Ectodermal cell (in vitro differentiated cells): ENCODE results near the gene VASN.
"Not testable (repeated sequence)": the region's sequence is repeated elsewhere in the genome, so short reads cannot be mapped to it uniquely, and the experiment has no call there.

Source experiments
- H3K27ac ChIP-seq: 2 replicates; pipeline ENCODE4 v1.7.0; 2013; ENCODE audit warnings: mild to moderate bottlenecking, low read depth, low read length; ENCODE audit not compliant: insufficient read depth, poor library complexity, severe bottlenecking
- H3K27me3 ChIP-seq: 2 replicates; pipeline ENCODE4 v1.7.0; 2013; ENCODE audit warnings: mild to moderate bottlenecking, low read length; ENCODE audit not compliant: insufficient read depth, control insufficient read depth, poor library complexity, severe bottlenecking
- H3K36me3 ChIP-seq: one replicate; pipeline ENCODE4 v1.7.0; 2013; ENCODE audit warnings: low read length; ENCODE audit not compliant: control insufficient read depth, insufficient read depth
- H3K4me1 ChIP-seq: one replicate; pipeline ENCODE4 v1.7.0; 2013; ENCODE audit warnings: low read length; ENCODE audit not compliant: control insufficient read depth, insufficient read depth
- H3K4me3 ChIP-seq: 2 replicates; pipeline ENCODE4 v1.7.0; 2013; ENCODE audit warnings: low read depth, low read length, control low read depth; ENCODE audit not compliant: insufficient read depth
- H3K9me3 ChIP-seq: 2 replicates; pipeline ENCODE4 v1.7.0; 2013; ENCODE audit warnings: mild to moderate bottlenecking, low read length, moderate library complexity; ENCODE audit not compliant: control insufficient read depth
- WGBS, 2 experiments: methylation state at CpG; one replicate each; pipeline ENCODE4 v1.1.7; 2013; ENCODE audit warnings: missing lambda C conversion rate in 2 of 2; 5-methylcytosine and 5-hydroxymethylcytosine counted together

Gene VASN

DNA sequence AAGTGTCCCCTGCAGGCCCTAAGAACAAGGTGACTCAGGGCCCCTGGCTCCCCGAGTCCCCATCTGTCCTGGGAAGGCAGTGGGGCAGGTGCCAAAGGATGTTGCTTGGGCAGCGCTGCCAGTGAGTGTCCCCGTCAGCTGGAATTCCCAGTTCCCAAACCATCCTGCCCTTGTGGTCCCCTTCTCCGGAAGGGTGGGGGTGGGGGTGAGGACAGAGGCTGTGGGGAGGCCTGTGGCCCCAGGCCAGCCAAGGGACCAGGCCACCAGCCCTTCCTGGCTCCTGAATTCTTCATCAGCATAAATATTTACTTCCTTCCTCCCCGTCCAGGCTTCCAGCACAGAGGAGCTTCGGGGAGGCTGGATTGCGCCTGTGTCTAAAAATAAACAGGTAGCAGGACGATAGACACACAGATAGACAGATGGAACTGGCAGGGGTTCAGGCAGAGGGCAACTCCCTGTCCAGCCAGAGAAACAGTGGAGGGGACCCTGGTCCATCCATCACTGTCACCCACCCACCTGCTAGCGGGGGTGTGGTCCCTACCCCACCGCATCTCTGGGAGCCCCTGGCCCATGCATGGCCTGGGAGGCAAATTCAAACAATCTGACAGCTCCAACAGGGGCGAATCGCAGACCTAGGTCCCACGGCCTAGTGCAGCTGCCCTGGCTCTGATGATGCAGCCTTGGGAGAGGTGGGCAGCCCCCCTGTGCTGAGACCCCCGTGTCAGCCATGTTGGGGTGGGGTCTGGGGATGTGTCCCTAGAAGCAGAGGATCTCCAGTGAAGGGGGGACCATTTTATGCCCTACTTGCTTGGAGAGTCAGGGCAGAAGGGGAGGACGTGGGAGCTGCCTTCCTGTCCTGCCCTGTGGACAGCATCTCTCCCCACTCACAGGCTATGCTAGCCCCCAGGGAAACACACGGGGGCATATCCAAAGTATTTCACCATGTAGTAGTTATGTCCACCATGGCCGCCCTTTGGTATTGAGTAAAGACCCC, 42.6 kb upstream of the VASN start:
- WGBS, 2 experiments = 90 to 91% methylated on average over 17 of the region's 17 CpGs
- Histone ChIP-seq H3K27ac (no peak overlapping the region), H3K4me1 (peaks cover 13% of the 10 kb centered on the region), H3K27me3 (no peaks in the 10 kb centered on the region), H3K9me3 (no peaks in the 10 kb centered on the region), H3K36me3 (no peaks in the 10 kb centered on the region), H3K4me3 (no peak overlapping the region)

DNA sequence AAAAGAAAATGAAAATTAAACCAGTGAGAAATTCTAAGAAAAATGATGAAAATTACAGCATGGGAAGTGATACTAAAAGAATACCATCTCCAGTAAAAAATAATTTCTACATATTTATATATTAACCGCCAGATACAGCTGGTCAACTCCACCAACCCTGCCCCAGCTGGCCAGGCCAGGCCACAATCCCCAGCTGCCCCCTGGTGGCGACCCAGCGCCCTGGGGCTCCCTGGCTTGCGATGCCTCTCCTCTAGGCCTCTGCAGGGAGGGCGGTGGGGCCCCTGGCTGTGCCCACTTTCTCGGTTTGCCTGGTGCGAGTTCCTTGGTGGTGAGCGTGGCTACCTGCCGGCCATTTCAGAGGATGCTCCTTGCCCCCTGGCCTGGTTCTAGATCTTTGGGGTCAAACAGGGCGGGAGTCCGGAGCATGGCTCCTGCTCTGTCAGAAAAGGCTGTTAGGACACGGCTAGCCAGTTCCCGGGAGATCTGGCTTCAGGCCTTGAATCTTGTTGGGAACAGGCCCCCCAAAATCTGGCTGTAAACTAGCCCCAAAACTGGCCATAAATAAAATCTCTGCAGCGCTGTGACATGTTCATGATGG, 41.3 kb upstream of the VASN start:
- Histone ChIP-seq H3K27ac (no peak overlapping the region), H3K4me3 (no peak overlapping the region), H3K4me1 (peaks cover 13% of the 10 kb centered on the region), H3K36me3 (peaks cover 7% of the 10 kb centered on the region), H3K9me3 (no peaks in the 10 kb centered on the region), H3K27me3 (no peaks in the 10 kb centered on the region)
- 69 to 70% methylated on average over 14 of the region's 14 CpGs for WGBS, 2 experiments

DNA sequence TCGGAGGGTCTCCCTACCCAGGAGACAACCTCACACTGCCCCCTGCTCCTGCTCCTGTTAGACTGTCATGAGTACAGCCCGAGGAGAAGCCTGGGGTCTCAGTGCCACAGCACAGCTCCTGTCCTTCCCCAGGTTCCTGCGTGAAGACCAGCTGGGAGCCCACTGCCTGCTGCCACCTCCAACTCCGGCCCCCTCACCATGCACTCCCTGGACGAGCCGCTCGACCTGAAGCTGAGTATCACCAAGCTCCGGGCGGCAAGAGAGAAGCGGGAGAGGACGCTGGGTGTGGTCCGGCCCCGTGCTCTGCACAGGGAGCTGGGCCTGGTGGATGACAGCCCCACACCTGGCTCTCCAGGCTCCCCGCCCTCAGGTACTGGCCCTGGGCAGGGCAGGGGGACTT, 39.6 kb upstream of the VASN start:
- Histone ChIP-seq H3K4me3 (no peak overlapping the region), H3K27me3 (no peaks in the 10 kb centered on the region), H3K36me3 (peaks cover 7% of the 10 kb centered on the region), H3K4me1 (peaks cover 13% of the 10 kb centered on the region), H3K27ac (no peak overlapping the region), H3K9me3 (no peaks in the 10 kb centered on the region)
- 93 to 95% methylated on average over 14 of the region's 14 CpGs for WGBS, 2 experiments

DNA sequence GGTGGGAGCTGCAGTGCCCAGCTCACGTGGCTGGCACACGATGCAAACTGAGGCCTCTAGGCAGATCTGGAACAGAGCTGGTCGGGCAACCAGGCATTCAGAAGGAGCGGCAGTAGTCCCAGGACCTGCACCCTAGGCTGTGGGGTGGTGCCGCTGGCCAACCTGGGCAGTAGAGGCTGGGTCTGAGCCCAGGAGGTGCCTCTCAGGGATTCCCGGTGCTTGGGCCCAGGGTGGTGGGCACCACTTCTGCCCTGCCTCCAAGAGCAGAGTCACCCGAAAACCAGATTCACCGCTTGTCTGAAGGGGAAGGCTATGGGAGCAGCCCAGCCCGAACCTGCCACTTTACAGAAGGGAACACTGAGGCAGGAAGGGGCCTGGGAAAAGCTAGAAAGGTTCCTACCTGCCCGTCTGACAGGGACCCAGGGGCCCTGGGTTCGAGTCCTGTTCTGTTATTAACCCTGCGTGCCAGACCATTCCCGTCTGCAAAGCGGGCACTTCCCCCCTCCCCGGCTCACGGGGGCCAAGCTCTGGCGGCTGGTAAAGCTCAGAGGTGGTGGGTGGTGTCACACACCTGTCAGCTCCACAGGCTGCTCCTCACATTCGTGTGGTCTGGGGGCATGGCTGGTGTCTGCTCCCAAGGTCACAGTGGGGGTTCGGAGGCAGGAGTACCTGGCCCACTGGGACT, 38.9 kb upstream of the VASN start:
- H3K4me3 ChIP-seq = no peak overlapping the region
- H3K27me3 ChIP-seq = no peaks in the 10 kb centered on the region
- H3K4me1 ChIP-seq = peaks cover 12% of the 10 kb centered on the region
- 93 to 94% methylated on average over 19 of the region's 19 CpGs for WGBS, 2 experiments
- H3K36me3 ChIP-seq = peaks cover 7% of the 10 kb centered on the region
- H3K27ac ChIP-seq = no peak overlapping the region
- H3K9me3 ChIP-seq = no peaks in the 10 kb centered on the region

DNA sequence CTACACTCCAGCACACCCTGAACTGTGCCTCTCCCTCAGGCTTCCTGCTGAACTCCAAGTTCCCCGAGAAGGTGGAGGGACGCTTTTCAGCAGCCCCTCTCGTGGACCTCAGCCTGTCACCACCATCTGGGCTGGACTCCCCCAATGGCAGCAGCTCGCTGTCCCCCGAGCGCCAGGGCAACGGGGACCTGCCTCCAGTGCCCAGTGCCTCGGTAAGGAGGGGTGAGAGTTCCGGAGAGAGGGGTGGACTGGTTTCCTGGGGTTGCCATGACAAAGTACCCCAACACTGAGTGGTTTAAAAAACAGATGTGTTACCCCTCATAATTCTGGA, 38.4 kb upstream of the VASN start:
- Histone ChIP-seq H3K9me3 (no peaks in the 10 kb centered on the region), H3K4me1 (peaks cover 7% of the 10 kb centered on the region), H3K27me3 (no peaks in the 10 kb centered on the region), H3K4me3 (no peak overlapping the region), H3K27ac (no peak overlapping the region), H3K36me3 (peaks cover 7% of the 10 kb centered on the region)
- WGBS, 2 experiments = 96% methylated on average over 9 of the region's 9 CpGs

DNA sequence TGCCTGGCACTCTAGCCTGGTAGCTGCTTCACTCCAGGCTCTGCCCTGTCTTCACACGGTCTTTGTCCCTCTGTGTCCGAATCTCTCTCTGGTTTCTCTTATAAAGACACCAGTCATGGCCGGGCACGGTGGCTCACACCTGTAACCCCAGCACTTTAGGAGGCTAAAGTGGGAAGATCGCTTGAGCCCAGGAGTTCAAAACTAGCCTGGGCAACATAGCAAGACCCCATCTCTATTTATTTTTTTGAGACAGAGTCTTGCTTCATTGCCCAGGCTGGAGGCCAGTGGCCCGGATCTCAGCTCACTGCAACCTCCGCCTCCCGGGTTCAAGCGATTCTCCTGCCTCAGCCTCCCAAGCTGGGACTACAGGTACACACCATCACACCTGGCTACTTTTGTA, 37.9 kb upstream of the VASN start:
- not testable (repeated sequence) for H3K36me3 ChIP-seq

DNA sequence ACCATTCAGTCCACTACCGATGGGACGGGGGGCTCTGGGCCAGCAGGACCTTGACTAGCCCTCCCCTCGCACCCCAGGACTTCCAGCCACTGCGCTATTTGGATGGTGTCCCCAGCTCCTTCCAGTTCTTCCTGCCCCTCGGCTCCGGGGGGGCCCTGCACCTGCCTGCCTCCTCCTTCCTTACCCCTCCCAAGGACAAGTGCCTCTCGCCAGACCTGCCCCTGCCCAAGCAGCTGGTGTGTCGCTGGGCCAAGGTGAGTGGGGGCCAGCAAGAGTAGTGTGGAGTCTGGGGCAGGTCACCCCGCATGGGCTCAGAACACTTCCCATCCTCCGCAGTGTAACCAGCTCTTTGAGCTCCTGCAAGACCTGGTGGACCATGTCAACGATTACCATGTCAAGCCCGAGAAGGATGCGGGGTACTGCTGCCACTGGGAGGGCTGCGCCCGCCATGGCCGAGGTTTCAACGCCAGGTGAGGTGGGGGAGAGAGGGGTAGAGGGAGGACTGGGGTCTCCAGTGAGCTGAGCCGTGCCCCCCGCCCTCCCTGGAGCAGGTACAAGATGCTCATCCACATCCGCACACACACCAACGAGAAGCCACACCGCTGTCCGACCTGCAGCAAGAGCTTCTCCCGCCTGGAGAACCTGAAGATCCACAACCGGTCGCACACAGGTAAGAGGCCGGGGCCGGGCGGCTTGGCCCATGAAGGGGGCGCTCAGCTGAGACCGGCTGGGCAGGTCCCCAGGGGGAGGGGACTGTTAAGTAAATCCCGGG, 36.7 kb upstream of the VASN start:
- no peaks in the 10 kb centered on the region for H3K27me3 ChIP-seq
- H3K4me1 ChIP-seq = no peaks in the 10 kb centered on the region
- H3K27ac ChIP-seq = no peak overlapping the region
- no peaks in the 10 kb centered on the region for H3K9me3 ChIP-seq
- H3K4me3 ChIP-seq = no peak overlapping the region
- H3K36me3 ChIP-seq = peaks cover 7% of the 10 kb centered on the region
- WGBS, 2 experiments = 93 to 94% methylated on average over 32 of the region's 32 CpGs

More for the DNA sequence above, 37.9 kb upstream of the VASN start:
- H3K9me3 ChIP-seq, H3K4me1 ChIP-seq, H3K4me3 ChIP-seq, H3K27me3 ChIP-seq, H3K27ac ChIP-seq: not testable (repeated sequence)
- WGBS, 2 experiments = 93 to 94% methylated on average over 9 of the region's 9 CpGs

DNA sequence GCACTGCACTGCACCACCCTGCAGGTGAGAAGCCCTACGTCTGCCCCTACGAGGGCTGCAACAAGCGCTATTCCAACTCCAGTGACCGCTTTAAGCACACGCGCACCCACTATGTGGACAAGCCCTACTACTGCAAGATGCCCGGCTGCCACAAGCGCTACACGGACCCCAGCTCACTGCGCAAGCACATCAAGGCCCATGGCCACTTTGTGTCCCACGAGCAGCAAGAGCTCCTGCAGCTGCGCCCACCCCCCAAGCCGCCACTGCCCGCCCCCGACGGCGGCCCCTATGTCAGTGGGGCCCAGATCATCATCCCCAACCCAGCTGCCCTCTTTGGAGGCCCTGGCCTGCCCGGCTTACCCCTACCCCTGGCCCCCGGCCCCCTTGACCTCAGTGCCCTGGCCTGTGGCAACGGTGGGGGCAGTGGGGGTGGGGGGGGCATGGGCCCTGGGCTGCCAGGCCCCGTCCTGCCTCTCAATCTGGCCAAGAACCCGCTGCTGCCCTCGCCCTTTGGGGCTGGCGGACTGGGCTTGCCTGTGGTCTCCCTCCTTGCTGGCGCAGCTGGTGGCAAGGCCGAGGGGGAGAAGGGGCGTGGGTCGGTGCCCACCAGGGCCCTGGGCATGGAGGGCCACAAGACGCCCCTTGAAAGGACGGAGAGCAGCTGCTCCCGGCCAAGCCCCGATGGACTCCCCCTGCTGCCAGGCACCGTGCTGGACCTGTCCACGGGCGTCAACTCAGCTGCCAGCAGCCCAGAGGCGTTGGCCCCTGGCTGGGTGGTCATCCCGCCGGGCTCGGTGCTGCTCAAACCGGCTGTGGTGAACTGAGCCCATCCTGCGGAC, 34.7 kb upstream of the VASN start:
- Histone ChIP-seq H3K36me3 (peaks cover 7% of the 10 kb centered on the region), H3K4me1 (no peaks in the 10 kb centered on the region), H3K27me3 (no peaks in the 10 kb centered on the region), H3K4me3 (no peak overlapping the region), H3K9me3 (no peaks in the 10 kb centered on the region), H3K27ac (no peak overlapping the region)
- 94 to 95% methylated on average over 41 of the region's 41 CpGs for WGBS, 2 experiments

DNA sequence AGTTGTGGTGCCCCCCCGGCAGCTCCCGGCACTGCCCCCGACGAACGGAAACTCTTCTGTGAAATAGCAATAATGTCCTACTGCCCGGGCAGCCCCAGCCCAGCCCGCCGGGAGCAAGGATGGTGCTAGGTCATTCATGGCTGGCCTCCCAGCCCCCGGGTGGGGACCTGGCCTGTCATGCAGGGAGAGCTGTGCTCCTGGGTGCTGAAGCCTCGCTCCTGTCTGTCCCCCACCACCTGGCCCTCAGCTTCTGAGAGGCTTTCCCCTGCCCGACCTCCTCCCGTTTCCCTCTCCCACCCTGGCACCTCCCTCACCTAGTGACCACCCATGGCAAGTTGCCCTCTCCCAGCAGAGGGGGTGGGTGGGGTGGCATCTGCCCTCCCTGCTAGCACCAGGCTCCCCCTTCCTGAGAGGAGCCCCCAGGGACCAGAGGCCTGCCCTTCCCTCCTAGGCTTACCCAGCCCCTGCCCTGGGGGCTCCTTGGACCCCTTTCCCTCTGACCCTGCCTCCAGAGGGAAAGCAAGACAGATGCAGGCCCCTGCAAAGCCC, 34.0 kb upstream of the VASN start:
- no peaks in the 10 kb centered on the region for H3K4me1 ChIP-seq
- H3K36me3 ChIP-seq = peaks cover 7% of the 10 kb centered on the region
- no peaks in the 10 kb centered on the region for H3K9me3 ChIP-seq
- no peak overlapping the region for H3K27ac ChIP-seq
- no peaks in the 10 kb centered on the region for H3K27me3 ChIP-seq
- H3K4me3 ChIP-seq = no peak overlapping the region
- 91 to 93% methylated on average over 12 of the region's 12 CpGs for WGBS, 2 experiments
